Sigmoid colon (tissue), 4 donors: ENCODE results near the gene MKNK2.

Experiments used
- CTCF ChIP-seq, 4 experiments: fragments of 450-650 bp in 3 of 4; fragments of 200-600 bp in 1 of 4; IDR thresholded peaks; one replicate each; pipeline ENCODE4 v1.5.1; 2016 to 2019; ENCODE audit warnings: antibody characterized with exemption in 4 of 4, mild to moderate bottlenecking in 3 of 4, moderate library complexity in 2 of 4
- EP300 ChIP-seq, 4 donors: sonication (generic); formaldehyde crosslinking; IDR thresholded peaks; one replicate each; pipeline ENCODE4 v1.6.1; 2017; ENCODE audit warnings: antibody characterized with exemption in 4 of 4
- POLR2A ChIP-seq, 2 donors: fragments of 450-650 bp; IDR thresholded peaks; one replicate each; pipeline ENCODE4 v1.6.1; 2016; ENCODE audit warnings: antibody characterized with exemption in 2 of 2, mild to moderate bottlenecking in 2 of 2, moderate library complexity in 2 of 2

- TF ChIP-seq CTCF (IDR thresholded peaks at IDR 0.05) (no peak), EP300 (IDR thresholded peaks at IDR 0.05) (no peak), POLR2A (IDR thresholded peaks at IDR 0.05) (no peak)
These were observed 36.6 kb upstream of the MKNK2 start for GRCh38 chr19:2087621-2088100.
